Measurements from ENCODE around the gene USF2. TPM values are rescaled to one million over a fixed set of nuclear protein-coding genes. Genes with fewer than 3 reads are reported as not detected.

The USF2 gene
- total RNA-seq, 8 experiments from 2014 or later = 37.2 to 74.3 (median 64.5) TPM

DNA sequence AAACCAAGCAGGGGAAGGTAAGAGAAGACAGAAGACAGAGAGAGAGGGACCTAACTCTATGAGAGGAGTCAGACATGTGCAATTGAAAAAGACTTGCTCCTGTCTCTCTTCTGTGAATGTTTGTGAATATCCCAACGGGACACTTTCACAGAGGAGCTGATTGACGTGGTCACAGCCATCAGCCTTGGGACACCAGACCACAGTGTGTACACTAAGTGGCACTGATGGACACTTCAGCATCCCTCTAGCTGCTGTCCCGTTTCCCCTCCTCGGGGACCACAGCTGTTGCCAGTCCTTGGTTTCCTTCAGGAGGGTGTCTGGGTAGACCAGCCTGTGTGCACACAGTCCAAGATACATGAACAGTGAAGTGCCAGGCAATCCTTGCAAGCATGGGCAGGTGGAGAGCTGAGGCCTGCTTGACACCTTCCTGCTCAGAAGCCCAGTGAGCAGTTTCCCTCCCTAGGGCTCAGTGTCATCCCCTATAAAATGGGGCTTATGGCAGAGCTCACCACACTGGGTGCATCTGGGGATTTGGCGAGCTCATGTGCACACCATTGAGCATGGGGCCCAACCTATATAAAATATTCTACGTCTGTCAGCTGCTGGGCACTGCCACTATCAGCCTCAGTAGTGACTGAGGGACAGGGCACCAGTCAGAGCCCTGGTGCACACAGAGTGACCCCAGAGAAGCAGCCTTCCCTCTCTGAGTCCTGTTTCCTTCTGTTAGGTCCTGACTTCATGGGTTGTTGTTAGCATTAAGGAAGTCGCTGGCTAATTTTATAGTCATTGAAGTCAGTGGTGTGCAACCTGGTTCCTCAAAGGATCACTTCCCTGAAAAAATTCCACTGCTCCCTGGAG, 4.3 kb upstream of the USF2 start:
- in situ Hi-C loops (cut with MboI; ENCODE audit: low pct_unique_long_range_greater_than_20kb in 2 of 9, low sequenced_read_pairs in 9 of 9, unreplicated experiment in 9 of 9) = loop anchor here in 1 of 9 experiments (25.0 kb wide), 2 partner anchors 102 to 202 kb away; partner anchors contain the start of gene FXYD5
- 0 to 86% (median 70%) methylated on average over 1 to 4 of the region's 7 CpGs; no CpG with 5 or more reads in 4 of the 10 experiments for WGBS, 10 experiments

DNA sequence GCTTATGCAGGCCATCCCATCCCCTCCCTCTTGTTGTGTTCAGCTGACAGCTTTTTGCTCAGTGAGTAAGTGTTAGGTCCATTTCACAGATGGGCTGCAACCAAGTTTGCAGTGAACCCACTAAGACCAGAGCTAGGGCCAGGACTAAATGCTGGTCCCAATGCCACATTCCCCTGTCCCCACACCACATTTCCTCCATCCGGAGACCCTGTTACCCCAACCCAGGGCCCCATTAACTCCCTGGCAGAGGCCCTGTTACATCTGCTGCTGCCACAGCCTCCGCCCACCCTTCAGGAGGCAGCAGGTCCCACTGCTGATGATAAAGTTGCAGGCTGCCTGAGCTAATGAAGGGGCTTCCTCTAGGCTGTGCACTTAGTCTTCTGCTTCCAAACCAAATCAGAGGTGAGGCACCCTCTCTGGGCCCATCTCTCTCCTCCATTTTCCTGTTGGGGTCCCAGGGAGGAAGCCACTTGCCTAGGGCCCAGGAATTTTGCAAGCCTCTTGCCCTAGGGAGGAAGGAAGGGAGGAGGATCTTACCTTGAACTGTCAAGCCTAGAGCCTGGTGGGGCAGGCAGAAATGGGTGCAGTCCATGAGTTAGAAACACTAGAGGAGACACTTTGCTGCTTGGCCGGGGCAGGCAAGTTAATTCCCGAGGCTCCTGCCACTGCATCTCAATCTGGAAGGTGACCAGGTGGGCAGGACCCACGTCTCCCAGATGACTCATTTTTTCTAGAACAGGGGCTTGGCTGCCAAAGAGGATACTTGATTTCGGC, 3.4 kb upstream of the USF2 start:
- in situ Hi-C loops (cut with MboI; ENCODE audit: low pct_unique_long_range_greater_than_20kb in 2 of 9, low sequenced_read_pairs in 9 of 9, unreplicated experiment in 9 of 9) = loop anchor here in 1 of 9 experiments (25.0 kb wide), 2 partner anchors 103 to 203 kb away; partner anchors contain the start of gene FXYD5
- Histone ChIP-seq H3K27ac (no peak overlapping the region), H3K4me1 (replicated peaks in 1 of 2) (peaks cover 8 to 10% of the 10 kb centered on the region in 2 donors), H3K4me3 (no peak overlapping the region)
- no peak for ATAC-seq (replicated peaks in 6 of 8)
- WGBS, 10 experiments = 37 to 100% (median 83%) methylated on average over 1 to 5 of the region's 6 CpGs; no CpG with 5 or more reads in 5 of the 10 experiments

More for the DNA sequence above, 4.3 kb upstream of the USF2 start:
- Histone ChIP-seq H3K27ac (no peak overlapping the region), H3K4me3 (no peak overlapping the region), H3K4me1 (replicated peaks in 1 of 2) (peaks cover 4 to 6% of the 10 kb centered on the region in 2 donors)
- ATAC-seq (replicated peaks in 6 of 8) = no peak

DNA sequence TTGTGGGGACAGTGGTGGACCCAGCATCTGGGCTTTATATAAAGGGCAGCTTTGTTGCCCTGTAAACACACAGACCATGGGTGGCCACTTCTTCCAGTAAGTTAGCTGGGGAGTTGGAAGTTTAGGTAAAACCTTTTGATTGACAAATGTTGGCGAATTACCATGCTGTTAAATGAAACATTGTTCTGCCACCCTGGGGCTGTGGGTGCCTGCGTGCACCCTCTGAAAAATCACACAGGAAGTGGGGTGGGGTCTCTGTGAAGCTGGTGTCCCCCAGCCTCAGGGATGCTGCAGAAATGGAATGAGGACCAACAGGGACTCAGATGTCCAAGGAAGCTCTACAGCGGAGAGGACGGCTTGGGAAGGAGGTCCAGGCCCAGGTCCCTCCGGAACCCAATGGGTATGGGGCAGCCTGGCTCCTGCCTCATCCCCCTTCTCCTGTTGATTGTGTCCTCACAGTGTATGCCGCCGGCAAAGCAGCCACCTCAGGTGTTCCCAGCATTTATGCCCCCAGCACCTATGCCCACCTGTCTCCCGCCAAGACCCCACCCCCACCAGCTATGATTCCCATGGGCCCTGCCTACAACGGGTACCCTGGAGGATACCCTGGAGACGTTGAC, 2.8 kb upstream of the USF2 start:
- in situ Hi-C loops (cut with MboI; ENCODE audit: low pct_unique_long_range_greater_than_20kb in 2 of 9, low sequenced_read_pairs in 9 of 9, unreplicated experiment in 9 of 9) = loop anchor here in 1 of 9 experiments (25.0 kb wide), 2 partner anchors 104 to 204 kb away; partner anchors contain the start of gene FXYD5

DNA sequence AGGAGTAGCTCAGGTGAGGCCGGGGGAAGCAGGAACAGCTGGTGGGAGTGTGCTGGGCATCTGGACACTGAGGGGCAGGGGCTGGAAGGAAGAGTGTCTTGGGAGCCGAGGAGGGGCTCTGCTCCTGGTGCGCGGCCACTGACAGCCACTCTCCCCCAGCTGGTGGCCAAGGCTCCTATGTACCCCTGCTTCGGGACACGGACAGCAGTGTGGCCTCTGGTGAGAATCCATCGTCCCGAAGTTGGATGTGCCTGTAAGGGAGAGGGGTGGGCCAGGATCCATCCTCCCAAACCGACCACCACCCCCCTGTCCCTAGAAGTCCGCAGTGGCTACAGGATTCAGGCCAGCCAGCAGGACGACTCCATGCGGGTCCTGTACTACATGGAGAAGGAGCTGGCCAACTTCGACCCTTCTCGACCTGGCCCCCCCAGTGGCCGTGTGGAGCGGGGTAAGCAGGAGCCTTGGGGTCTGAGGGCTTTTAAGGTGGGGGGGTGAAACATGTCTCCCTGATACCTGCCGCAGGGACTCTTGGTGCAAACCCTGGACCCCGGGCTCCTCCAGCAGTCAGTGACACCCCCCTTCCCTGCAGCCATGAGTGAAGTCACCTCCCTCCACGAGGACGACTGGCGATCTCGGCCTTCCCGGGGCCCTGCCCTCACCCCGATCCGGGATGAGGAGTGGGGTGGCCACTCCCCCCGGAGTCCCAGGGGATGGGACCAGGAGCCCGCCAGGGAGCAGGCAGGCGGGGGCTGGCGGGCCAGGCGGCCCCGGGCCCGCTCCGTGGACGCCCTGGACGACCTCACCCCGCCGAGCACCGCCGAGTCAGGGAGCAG, 2.0 kb upstream of the USF2 start:
- peak in 3 of 8 experiments; percentile 1 to 6 (median 3) for ATAC-seq (replicated peaks in 6 of 8)
- WGBS, 10 experiments = 60 to 70% methylated on average over 1 to 2 of the region's 39 CpGs; no CpG with 5 or more reads in 8 of the 10 experiments
- peaks cover 8 to 10% of the 10 kb centered on the region in 2 donors for H3K4me1 ChIP-seq (replicated peaks in 1 of 2)
- peak overlapping the region; percentile 76 to 100 (median 79) for H3K4me3 ChIP-seq
- H3K27ac ChIP-seq = peak overlapping the region; percentile 97 to 98
- in situ Hi-C loops (cut with MboI; ENCODE audit: low pct_unique_long_range_greater_than_20kb in 2 of 9, low sequenced_read_pairs in 9 of 9, unreplicated experiment in 9 of 9) = loop anchor here in 1 of 9 experiments (25.0 kb wide), 2 partner anchors 104 to 204 kb away; partner anchors contain the start of gene FXYD5

More for the DNA sequence above, 2.8 kb upstream of the USF2 start:
- no peak for ATAC-seq (replicated peaks in 6 of 8)
- 75 to 100% (median 89%) methylated on average over 1 to 2 of the region's 10 CpGs; no CpG with 5 or more reads in 6 of the 10 experiments for WGBS, 10 experiments
- H3K27ac ChIP-seq = no peak overlapping the region
- peaks cover 8 to 10% of the 10 kb centered on the region in 2 donors for H3K4me1 ChIP-seq (replicated peaks in 1 of 2)
- H3K4me3 ChIP-seq = no peak overlapping the region

DNA sequence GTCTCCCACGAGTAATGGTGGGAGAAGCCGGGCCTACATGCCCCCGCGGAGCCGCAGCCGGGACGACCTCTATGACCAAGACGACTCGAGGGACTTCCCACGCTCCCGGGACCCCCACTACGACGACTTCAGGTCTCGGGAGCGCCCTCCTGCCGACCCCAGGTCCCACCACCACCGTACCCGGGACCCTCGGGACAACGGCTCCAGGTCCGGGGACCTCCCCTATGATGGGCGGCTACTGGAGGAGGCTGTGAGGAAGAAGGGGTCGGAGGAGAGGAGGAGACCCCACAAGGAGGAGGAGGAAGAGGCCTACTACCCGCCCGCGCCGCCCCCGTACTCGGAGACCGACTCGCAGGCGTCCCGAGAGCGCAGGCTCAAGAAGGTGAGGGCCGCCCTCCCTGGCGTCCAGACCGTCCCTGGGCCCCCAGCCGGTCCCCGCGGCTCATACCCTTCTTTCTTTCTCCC, 1.4 kb upstream of the USF2 start:
- H3K27ac ChIP-seq = peak overlapping the region; percentile 97 to 98
- H3K4me3 ChIP-seq = peak overlapping the region; percentile 76 to 100 (median 79)
- peaks cover 8 to 10% of the 10 kb centered on the region in 2 donors for H3K4me1 ChIP-seq (replicated peaks in 1 of 2)
- in situ Hi-C loops (cut with MboI; ENCODE audit: low pct_unique_long_range_greater_than_20kb in 2 of 9, low sequenced_read_pairs in 9 of 9, unreplicated experiment in 9 of 9) = loop anchor here in 1 of 9 experiments (25.0 kb wide), 2 partner anchors 105 to 205 kb away; partner anchors contain the start of gene FXYD5
- WGBS, 10 experiments = 0 to 3% (median 0%) methylated on average over 1 to 22 of the region's 40 CpGs; no CpG with 5 or more reads in 6 of the 10 experiments
- ATAC-seq (replicated peaks in 6 of 8) = peak in 6 of 8 experiments; percentile 10 to 33 (median 17)

DNA sequence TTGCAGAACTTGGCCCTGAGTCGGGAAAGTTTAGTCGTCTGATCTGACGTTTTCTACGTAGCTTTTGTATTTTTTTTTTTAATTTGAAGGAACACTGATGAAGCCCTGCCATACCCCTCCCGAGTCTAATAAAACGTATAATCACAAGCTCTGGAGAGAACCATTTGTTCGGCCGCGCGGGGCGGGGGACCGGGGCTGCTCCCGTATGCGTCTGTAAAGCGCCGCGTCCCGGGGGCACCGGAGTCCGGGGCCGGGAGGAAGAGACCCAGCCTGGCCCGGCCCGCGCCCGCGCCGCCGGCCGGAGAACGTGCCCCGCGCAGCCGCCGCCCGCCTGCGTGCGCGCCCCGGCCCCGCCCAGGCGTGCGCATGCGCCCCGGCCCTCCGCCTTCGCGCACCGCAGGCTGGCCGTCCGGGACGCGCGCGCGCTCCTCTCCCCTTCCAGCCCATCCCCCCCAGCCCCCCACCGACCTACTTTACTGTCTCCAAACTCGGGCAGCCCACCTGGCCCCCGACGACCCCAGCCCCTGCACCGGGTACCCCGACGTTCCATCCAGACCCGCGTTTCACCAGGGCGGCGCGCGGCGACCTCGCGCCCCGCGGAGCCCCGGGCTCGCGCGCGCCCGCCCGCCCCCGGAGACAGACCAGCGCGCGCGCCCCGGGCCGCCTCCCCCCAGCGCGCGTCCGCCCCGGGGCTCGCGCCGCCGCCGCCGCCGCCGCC, 785 bp upstream of the USF2 start:
- 0% methylated on average over 1 to 4 of the region's 100 CpGs; no CpG with 5 or more reads in 6 of the 10 experiments for WGBS, 10 experiments
- ATAC-seq (replicated peaks in 6 of 8) = peak; percentile 47 to 60 (median 50)
- peak overlapping the region; percentile 76 to 100 (median 79) for H3K4me3 ChIP-seq
- H3K4me1 ChIP-seq (replicated peaks in 1 of 2) = peaks cover 8 to 10% of the 10 kb centered on the region in 2 donors
- in situ Hi-C loops (cut with MboI; ENCODE audit: low pct_unique_long_range_greater_than_20kb in 2 of 9, low sequenced_read_pairs in 9 of 9, unreplicated experiment in 9 of 9) = loop anchor here in 1 of 9 experiments (25.0 kb wide), 2 partner anchors 106 to 206 kb away; partner anchors contain the start of gene FXYD5
- peak overlapping the region; percentile 97 to 98 for H3K27ac ChIP-seq

DNA sequence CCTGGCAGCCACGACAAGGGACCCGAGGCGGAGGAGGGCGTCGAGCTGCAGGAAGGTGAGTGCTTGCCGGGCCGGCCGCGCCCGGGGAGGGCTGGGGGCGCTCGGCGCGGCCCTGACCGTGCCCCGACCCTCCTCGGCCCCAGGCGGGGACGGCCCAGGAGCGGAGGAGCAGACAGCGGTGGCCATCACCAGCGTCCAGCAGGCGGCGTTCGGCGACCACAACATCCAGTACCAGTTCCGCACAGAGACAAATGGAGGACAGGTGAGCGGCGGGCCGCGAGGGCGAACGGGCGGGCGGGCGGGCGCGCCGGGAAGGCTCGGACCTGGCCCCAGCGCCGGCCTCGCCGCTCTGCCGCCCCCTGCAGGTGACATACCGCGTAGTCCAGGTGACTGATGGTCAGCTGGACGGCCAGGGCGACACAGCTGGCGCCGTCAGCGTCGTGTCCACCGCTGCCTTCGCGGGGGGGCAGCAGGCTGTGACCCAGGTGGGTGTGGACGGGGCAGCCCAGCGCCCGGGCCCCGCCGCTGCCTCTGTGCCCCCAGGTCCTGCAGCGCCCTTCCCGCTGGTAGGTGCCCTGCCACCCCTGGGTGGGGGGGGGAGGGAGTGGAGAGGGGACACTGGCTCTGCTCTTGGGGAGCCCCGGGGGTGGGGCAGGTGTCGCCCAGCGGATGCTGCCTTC, 816 bp downstream of the USF2 start:
- ATAC-seq (replicated peaks in 6 of 8) = peak; percentile 49 to 84 (median 80)
- in situ Hi-C loops (cut with MboI; ENCODE audit: low pct_unique_long_range_greater_than_20kb in 2 of 9, low sequenced_read_pairs in 9 of 9, unreplicated experiment in 9 of 9) = loop anchor here in 1 of 9 experiments (25.0 kb wide), 2 partner anchors 107 to 207 kb away; partner anchors contain the start of gene FXYD5
- Histone ChIP-seq H3K4me1 (replicated peaks in 1 of 2) (peaks cover 8 to 10% of the 10 kb centered on the region in 2 donors), H3K27ac (peak overlapping the region; percentile 97 to 98), H3K4me3 (peak overlapping the region; percentile 76 to 100 (median 79))
- WGBS, 10 experiments = no CpG with 5 or more reads among the region's 66 CpGs

DNA sequence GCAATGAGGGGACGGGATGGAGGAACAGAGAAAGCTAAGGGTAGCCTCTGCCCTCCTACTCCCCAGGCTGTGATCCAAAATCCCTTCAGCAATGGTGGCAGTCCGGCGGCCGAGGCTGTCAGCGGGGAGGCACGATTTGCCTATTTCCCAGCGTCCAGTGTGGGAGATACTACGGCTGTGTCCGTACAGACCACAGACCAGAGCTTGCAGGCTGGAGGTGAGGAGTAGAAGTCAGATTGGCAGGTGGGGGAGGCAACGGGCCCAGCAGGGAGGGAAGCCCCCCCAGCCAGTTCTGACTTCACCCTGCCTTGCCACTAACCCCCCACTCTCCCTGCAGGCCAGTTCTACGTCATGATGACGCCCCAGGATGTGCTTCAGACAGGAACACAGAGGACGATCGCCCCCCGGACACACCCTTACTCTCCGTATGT, 1.6 kb downstream of the USF2 start:
- in situ Hi-C loops (cut with MboI; ENCODE audit: low pct_unique_long_range_greater_than_20kb in 2 of 9, low sequenced_read_pairs in 9 of 9, unreplicated experiment in 9 of 9) = loop anchor here in 1 of 9 experiments (25.0 kb wide), 2 partner anchors 108 to 208 kb away; partner anchors contain the start of gene FXYD5
- H3K4me1 ChIP-seq (replicated peaks in 1 of 2) = peaks cover 8 to 10% of the 10 kb centered on the region in 2 donors
- 76 to 100% (median 93%) methylated on average over 1 to 9 of the region's 16 CpGs; no CpG with 5 or more reads in 1 of the 10 experiments for WGBS, 10 experiments
- no peak overlapping the region for H3K27ac ChIP-seq
- no peak for ATAC-seq (replicated peaks in 6 of 8)
- peak overlapping the region in 1 of 5 donors; percentile 79 for H3K4me3 ChIP-seq

DNA sequence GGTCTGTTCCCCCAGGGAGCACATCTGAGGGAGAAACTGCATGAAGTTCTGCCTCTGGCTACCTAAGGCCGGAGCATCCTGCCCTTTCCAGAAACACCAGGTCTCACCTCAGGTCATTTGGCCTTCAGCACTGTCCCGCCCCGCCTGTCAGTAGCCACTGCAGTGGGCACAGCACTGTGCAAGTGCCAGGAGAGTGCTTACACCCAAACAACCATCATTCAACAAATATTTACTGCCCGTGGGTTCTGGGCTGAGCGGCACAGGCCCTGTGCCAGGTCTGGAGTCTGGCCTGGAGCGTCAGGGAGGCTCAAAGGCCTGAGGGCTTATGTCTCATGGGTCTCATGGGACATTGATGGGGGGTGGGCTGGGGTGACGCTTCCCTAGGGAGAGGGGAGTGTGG, 2.8 kb downstream of the USF2 start:
- H3K4me1 ChIP-seq (replicated peaks in 1 of 2) = peaks cover 8 to 10% of the 10 kb centered on the region in 2 donors
- in situ Hi-C loops (cut with MboI; ENCODE audit: low pct_unique_long_range_greater_than_20kb in 2 of 9, low sequenced_read_pairs in 9 of 9, unreplicated experiment in 9 of 9) = loop anchor here in 1 of 9 experiments (25.0 kb wide), 2 partner anchors 109 to 209 kb away; partner anchors contain the start of gene FXYD5
- 100% methylated on average over 1 to 2 of the region's 7 CpGs; no CpG with 5 or more reads in 8 of the 10 experiments for WGBS, 10 experiments
- H3K4me3 ChIP-seq = no peak overlapping the region
- ATAC-seq (replicated peaks in 6 of 8) = no peak
- no peak overlapping the region for H3K27ac ChIP-seq

DNA sequence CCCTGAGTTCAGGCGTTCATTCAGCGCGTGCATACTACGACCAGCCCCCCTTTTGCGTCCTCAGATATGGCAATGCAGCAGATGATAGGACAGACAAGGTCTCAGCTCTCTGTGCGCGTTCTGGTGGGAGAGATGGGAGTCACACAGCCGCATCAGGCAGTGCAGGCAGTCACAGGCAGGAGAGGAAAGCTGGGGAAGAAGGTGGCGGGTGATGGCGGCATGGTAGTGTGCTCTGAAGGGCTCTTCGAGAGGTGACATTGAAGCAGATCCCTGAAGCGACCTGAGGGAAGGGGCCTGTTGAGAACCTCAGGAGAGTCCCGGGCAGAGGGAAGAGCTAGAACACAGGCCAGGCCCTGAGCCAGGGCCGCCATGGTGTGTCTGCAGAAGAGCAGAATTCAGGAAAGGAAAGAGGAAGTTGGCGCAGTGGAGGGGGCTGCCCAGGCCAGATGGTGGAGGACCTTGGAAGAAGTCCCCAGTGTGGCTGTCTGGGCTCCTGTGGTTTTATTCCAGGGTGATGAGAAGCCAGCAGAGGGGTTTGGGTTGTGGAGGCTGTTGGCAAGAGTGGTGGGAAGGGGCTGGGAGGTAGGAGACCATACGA, 3.5 kb downstream of the USF2 start:
- 80 to 100% (median 95%) methylated on average over 1 to 9 of the region's 16 CpGs; no CpG with 5 or more reads in 2 of the 10 experiments for WGBS, 10 experiments
- no peak overlapping the region for H3K27ac ChIP-seq
- peaks cover 4% of the 10 kb centered on the region in 2 donors for H3K4me1 ChIP-seq (replicated peaks in 1 of 2)
- no peak for ATAC-seq (replicated peaks in 6 of 8)
- H3K4me3 ChIP-seq = no peak overlapping the region
- in situ Hi-C loops (cut with MboI; ENCODE audit: low pct_unique_long_range_greater_than_20kb in 2 of 9, low sequenced_read_pairs in 9 of 9, unreplicated experiment in 9 of 9) = loop anchor here in 1 of 9 experiments (25.0 kb wide), 2 partner anchors 110 to 210 kb away; partner anchors contain the start of gene FXYD5
